Caco-2 (cell line): ENCODE measurements around the gene NNT. TPM values are rescaled to one million over a fixed set of nuclear protein-coding genes. Genes with fewer than 3 reads are reported as not detected.

Experiments used
- BruUV-seq: library from RNA; stranded (reverse); fragments of 400-500 nt; replicated peaks from 2 replicates; lab custom pipeline; 2021; lab: Mats Ljungman, UMichigan
- CTCF ChIA-PET: fragments of 300-600 bp; sonication (Branson Sonifier 250); formaldehyde crosslinking; loops from one replicate; lab custom pipeline; 2022; ENCODE audit warnings: antibody characterized with exemption; lab: Charles Lee
- POLR2A ChIA-PET: fragments of 300-600 bp; sonication (Branson Sonifier 250); formaldehyde crosslinking; loops from one replicate; lab custom pipeline; 2022; ENCODE audit warnings: antibody characterized with exemption; lab: Charles Lee
- DNase-seq, 2 experiments: peaks; one replicate each; pipeline versions ENCODE4 v3.0.0 to v3.0.0-alpha.2; 2020 to 2022
- H3K27me3 ChIP-seq: replicated peaks from 2 replicates; pipeline ENCODE4 v1.6.0; 2011; ENCODE audit warnings: low read length; ENCODE audit not compliant: control insufficient read depth, insufficient read depth
- H3K36me3 ChIP-seq: 2 replicates; pipeline ENCODE4 v1.5.1; 2011; ENCODE audit warnings: low read length; ENCODE audit not compliant: control insufficient read depth, insufficient read depth
- H3K4me1 ChIP-seq: fragments of 250-450 bp; sonication (Bioruptor Pico); 2 replicates; pipeline ENCODE4 v1.5.1; 2020; ENCODE audit warnings: mild to moderate bottlenecking
- H3K4me3 ChIP-seq: 2 replicates; pipeline ENCODE4 v1.5.1; 2011; ENCODE audit warnings: low read depth, mild to moderate bottlenecking, control low read depth, low read length
- H3K9me3 ChIP-seq: fragments of 250-450 bp; sonication (Bioruptor Pico); 2 replicates; pipeline ENCODE4 v1.5.1; 2020; ENCODE audit warnings: mild to moderate bottlenecking, moderate library complexity
- H3K27ac Mint-ChIP-seq: one replicate; pipeline ENCODE4 v1.8.0; 2022; ENCODE audit warnings: mixed read lengths; ENCODE audit not compliant: unreplicated experiment
- H3K27me3 Mint-ChIP-seq: one replicate; pipeline ENCODE4 v1.8.0; 2022; ENCODE audit warnings: mixed read lengths; ENCODE audit not compliant: insufficient read depth, unreplicated experiment
- H3K36me3 Mint-ChIP-seq: one replicate; pipeline ENCODE4 v1.8.0; 2022; ENCODE audit warnings: mild to moderate bottlenecking, mixed read lengths; ENCODE audit not compliant: insufficient read depth, unreplicated experiment
- H3K4me1 Mint-ChIP-seq: one replicate; pipeline ENCODE4 v1.8.0; 2022; ENCODE audit warnings: low read depth, mixed read lengths; ENCODE audit not compliant: unreplicated experiment
- H3K4me3 Mint-ChIP-seq: one replicate; pipeline ENCODE4 v1.8.0; 2022; ENCODE audit warnings: mild to moderate bottlenecking, moderate library complexity, mixed read lengths; ENCODE audit not compliant: unreplicated experiment
- H3K9me3 Mint-ChIP-seq: one replicate; pipeline ENCODE4 v1.8.0; 2022; ENCODE audit warnings: mixed read lengths; ENCODE audit not compliant: unreplicated experiment
- intact Hi-C: fragments of 100-400 bp; cut with micrococcal nuclease; formaldehyde crosslinking; loops from one replicate; pipeline ENCODE4 v1.10.0; 2022; ENCODE audit not compliant: unreplicated experiment
- total RNA-seq: library from RNA; stranded (reverse); gene quantifications from 2 replicates; pipeline ENCODE4 v1.2.3, GENCODE V29; 2022
- TF ChIP-seq, protein P1 (sequence below), 2 experiments: fragments of 200-600 bp in 1 of 2; IDR thresholded peaks; 1 replicate in 1 of 2; 2 replicates in 1 of 2; pipeline versions ENCODE4 v1.5.1 to v1.8.0; 2011 to 2022; ENCODE audit warnings: antibody characterized with exemption in 1 of 2, control low read depth in 1 of 2, inconsistent platforms in 1 of 2, low read depth in 1 of 2, low read length in 1 of 2, mild to moderate bottlenecking in 1 of 2, moderate library complexity in 1 of 2; ENCODE audit not compliant: insufficient read depth in 1 of 2, severe bottlenecking in 1 of 2, unreplicated experiment in 1 of 2

The NNT gene
- total RNA-seq, 1 experiment from 2014 or later: 44.8 TPM

- POLR2A ChIA-PET: no interaction called here
- Mint-ChIP-seq H3K9me3 (peaks cover 8% of the 10 kb centered on the region), H3K27ac (no peak overlapping the region), H3K36me3 (no peaks in the 10 kb centered on the region), H3K4me1 (no peaks in the 10 kb centered on the region), H3K27me3 (no peaks in the 10 kb centered on the region), H3K4me3 (no peak overlapping the region)
- peaks cover 11% of the 10 kb centered on the region; the same call in 1 of the 2 replicates for H3K9me3 ChIP-seq
- no peaks in the 10 kb centered on the region for H3K27me3 ChIP-seq
- no TSS peak for BruUV-seq
- H3K4me1 ChIP-seq: no peaks in the 10 kb centered on the region
- no peaks in the 10 kb centered on the region for H3K36me3 ChIP-seq
- CTCF ChIA-PET: no interaction called here
- TF ChIP-seq, protein P1, sequence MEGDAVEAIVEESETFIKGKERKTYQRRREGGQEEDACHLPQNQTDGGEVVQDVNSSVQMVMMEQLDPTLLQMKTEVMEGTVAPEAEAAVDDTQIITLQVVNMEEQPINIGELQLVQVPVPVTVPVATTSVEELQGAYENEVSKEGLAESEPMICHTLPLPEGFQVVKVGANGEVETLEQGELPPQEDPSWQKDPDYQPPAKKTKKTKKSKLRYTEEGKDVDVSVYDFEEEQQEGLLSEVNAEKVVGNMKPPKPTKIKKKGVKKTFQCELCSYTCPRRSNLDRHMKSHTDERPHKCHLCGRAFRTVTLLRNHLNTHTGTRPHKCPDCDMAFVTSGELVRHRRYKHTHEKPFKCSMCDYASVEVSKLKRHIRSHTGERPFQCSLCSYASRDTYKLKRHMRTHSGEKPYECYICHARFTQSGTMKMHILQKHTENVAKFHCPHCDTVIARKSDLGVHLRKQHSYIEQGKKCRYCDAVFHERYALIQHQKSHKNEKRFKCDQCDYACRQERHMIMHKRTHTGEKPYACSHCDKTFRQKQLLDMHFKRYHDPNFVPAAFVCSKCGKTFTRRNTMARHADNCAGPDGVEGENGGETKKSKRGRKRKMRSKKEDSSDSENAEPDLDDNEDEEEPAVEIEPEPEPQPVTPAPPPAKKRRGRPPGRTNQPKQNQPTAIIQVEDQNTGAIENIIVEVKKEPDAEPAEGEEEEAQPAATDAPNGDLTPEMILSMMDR (IDR thresholded peaks at IDR 0.05; ENCODE audit: insufficient read depth in 1 of 2, low read depth in 1 of 2, low read length in 1 of 2, severe bottlenecking in 1 of 2, unreplicated experiment in 1 of 2): no peak
- intact Hi-C loops: no loop called here
- H3K4me3 ChIP-seq: no peak overlapping the region
- no peak for DNase-seq
Observed at GRCh38 chr5:43700601-43701000, 97.6 kb downstream of the NNT start.

- Histone ChIP-seq H3K27me3 (no peaks in the 10 kb centered on the region), H3K36me3 (no peaks in the 10 kb centered on the region), H3K9me3 (peaks cover 7% of the 10 kb centered on the region; the same call in 1 of the 2 replicates), H3K4me3 (no peak overlapping the region), H3K4me1 (no peaks in the 10 kb centered on the region)
- BruUV-seq: no TSS peak
- Mint-ChIP-seq H3K4me1 (no peaks in the 10 kb centered on the region), H3K9me3 (peaks cover 2% of the 10 kb centered on the region), H3K27ac (no peak overlapping the region), H3K4me3 (no peak overlapping the region), H3K36me3 (no peaks in the 10 kb centered on the region), H3K27me3 (no peaks in the 10 kb centered on the region)
- ChIA-PET POLR2A (no interaction called here), CTCF (no interaction called here)
- TF ChIP-seq, protein P1 (IDR thresholded peaks at IDR 0.05; ENCODE audit: insufficient read depth in 1 of 2, low read depth in 1 of 2, low read length in 1 of 2, severe bottlenecking in 1 of 2, unreplicated experiment in 1 of 2): no peak
- no peak for DNase-seq
- intact Hi-C loops: no loop called here
Observed at GRCh38 chr5:43701227-43701626, 98.2 kb downstream of the NNT start.

- H3K36me3 ChIP-seq: no peaks in the 10 kb centered on the region
- H3K4me3 ChIP-seq: no peak overlapping the region
- no peak overlapping the region for H3K27ac Mint-ChIP-seq
- TF ChIP-seq, protein P1 (IDR thresholded peaks at IDR 0.05; ENCODE audit: insufficient read depth in 1 of 2, low read depth in 1 of 2, low read length in 1 of 2, severe bottlenecking in 1 of 2, unreplicated experiment in 1 of 2): no peak
- H3K36me3 Mint-ChIP-seq: no peaks in the 10 kb centered on the region
- no peaks in the 10 kb centered on the region for H3K9me3 Mint-ChIP-seq
- H3K4me3 Mint-ChIP-seq: no peak overlapping the region
- no peaks in the 10 kb centered on the region for H3K4me1 Mint-ChIP-seq
- H3K27me3 ChIP-seq: no peaks in the 10 kb centered on the region
- ChIA-PET CTCF (no interaction called here), POLR2A (no interaction called here)
- H3K4me1 ChIP-seq: no peaks in the 10 kb centered on the region
- BruUV-seq: no TSS peak
- intact Hi-C loops: no loop called here
- H3K27me3 Mint-ChIP-seq: no peaks in the 10 kb centered on the region
- no peaks in the 10 kb centered on the region for H3K9me3 ChIP-seq
- DNase-seq: no peak
Observed at GRCh38 chr5:43702293-43702692, 99.3 kb downstream of the NNT start.
